Measurements from ENCODE around the gene PKHD1. TPM values are rescaled to one million over a fixed set of nuclear protein-coding genes. Genes with fewer than 3 reads are reported as not detected.

PKHD1 gene
- total and polyA plus RNA-seq, 2 donors (not counting 1 experiment from before 2014, with no cell fraction given), result not detected

DNA sequence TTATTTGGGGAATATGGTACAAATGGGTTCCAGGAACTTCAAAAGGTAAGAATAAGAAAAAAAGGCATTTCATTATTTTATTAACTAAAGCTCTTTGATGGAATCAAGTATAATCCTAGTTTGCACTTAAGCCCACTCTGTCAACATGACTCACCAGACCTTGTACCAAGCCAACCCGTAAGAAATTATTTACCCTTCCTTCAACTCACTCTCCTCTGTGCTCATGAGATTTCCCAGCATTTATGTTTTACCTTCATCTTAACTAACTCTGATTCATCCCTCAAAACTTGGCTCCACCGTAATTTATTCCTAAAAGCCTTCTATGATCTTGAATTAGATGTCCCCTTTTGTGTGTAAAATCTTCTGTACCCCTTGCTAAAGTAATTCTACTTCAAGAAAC is 308.7 kb downstream of the PKHD1 start:
- no peak overlapping the region for H3K9ac ChIP-seq (ENCODE audit: low read length)
- no peak overlapping the region for H3K4me3 ChIP-seq (ENCODE audit: control extremely low read depth in 1 of 5, extremely low read depth in 1 of 5, insufficient read depth in 1 of 5, low read depth in 2 of 5, low read length in 4 of 5)
- ChIA-PET CTCF (no interaction called here), POLR2A (no interaction called here)
- DNase-seq (no peak), ATAC-seq (ENCODE audit: low read depth) (no peak)
- H3K27me3 ChIP-seq (replicated peaks in 1 of 4; ENCODE audit: control extremely low read depth in 1 of 4, control insufficient read depth in 3 of 4, insufficient read depth in 4 of 4, low read length in 3 of 4), result no peaks in the 10 kb centered on the region
- no peaks in the 10 kb centered on the region for H4K20me1 ChIP-seq (ENCODE audit: control insufficient read depth, insufficient read depth, low read length, poor library complexity, severe bottlenecking)
- Mint-ChIP-seq H3K4me1 (no peaks in the 10 kb centered on the region), H3K4me3 (no peak overlapping the region), H3K27ac (no peak overlapping the region), H3K27me3 (no peaks in the 10 kb centered on the region), H3K9me3 (ENCODE audit: insufficient read depth) (no peaks in the 10 kb centered on the region)
- H3K4me2 ChIP-seq (replicated peaks; ENCODE audit: low read depth, low read length, poor library complexity, severe bottlenecking), result no peak overlapping the region
- no peak for TF ChIP-seq EZH2 (IDR thresholded peaks at IDR 0.05; ENCODE audit: borderline replicate concordance, insufficient read depth, low read depth, low read length, poor library complexity, severe bottlenecking)
- TF ChIP-seq, protein P1, sequence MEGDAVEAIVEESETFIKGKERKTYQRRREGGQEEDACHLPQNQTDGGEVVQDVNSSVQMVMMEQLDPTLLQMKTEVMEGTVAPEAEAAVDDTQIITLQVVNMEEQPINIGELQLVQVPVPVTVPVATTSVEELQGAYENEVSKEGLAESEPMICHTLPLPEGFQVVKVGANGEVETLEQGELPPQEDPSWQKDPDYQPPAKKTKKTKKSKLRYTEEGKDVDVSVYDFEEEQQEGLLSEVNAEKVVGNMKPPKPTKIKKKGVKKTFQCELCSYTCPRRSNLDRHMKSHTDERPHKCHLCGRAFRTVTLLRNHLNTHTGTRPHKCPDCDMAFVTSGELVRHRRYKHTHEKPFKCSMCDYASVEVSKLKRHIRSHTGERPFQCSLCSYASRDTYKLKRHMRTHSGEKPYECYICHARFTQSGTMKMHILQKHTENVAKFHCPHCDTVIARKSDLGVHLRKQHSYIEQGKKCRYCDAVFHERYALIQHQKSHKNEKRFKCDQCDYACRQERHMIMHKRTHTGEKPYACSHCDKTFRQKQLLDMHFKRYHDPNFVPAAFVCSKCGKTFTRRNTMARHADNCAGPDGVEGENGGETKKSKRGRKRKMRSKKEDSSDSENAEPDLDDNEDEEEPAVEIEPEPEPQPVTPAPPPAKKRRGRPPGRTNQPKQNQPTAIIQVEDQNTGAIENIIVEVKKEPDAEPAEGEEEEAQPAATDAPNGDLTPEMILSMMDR (IDR thresholded peaks at IDR 0.05), result no peak
- H2AFZ ChIP-seq (ENCODE audit: insufficient read depth, low read depth, low read length, poor library complexity, severe bottlenecking), result no peak overlapping the region
- intact Hi-C loops (cut with micrococcal nuclease), result no loop called here
- H3K9me3 ChIP-seq (ENCODE audit: control extremely low read depth in 1 of 3, control insufficient read depth in 2 of 3, insufficient read depth in 1 of 3, low read length in 2 of 3), result no peaks in the 10 kb centered on the region
- H3K36me3 ChIP-seq (replicated peaks in 1 of 2; ENCODE audit: control extremely low read depth in 1 of 2, control insufficient read depth in 1 of 2, extremely low read depth in 1 of 2, insufficient read depth in 2 of 2, low read length in 1 of 2), result no peaks in the 10 kb centered on the region
- no peaks in the 10 kb centered on the region for H3K79me2 ChIP-seq (ENCODE audit: control insufficient read depth, insufficient read depth, low read length)
- H3K4me1 ChIP-seq (ENCODE audit: control insufficient read depth in 2 of 2, insufficient read depth in 2 of 2, low read length in 2 of 2), result no peaks in the 10 kb centered on the region
- WGBS (ENCODE audit: insufficient coverage), result 50% methylated on average over 1 of the region's 2 CpGs
- no peak overlapping the region for H3K27ac ChIP-seq (ENCODE audit: low read length in 2 of 2)

DNA sequence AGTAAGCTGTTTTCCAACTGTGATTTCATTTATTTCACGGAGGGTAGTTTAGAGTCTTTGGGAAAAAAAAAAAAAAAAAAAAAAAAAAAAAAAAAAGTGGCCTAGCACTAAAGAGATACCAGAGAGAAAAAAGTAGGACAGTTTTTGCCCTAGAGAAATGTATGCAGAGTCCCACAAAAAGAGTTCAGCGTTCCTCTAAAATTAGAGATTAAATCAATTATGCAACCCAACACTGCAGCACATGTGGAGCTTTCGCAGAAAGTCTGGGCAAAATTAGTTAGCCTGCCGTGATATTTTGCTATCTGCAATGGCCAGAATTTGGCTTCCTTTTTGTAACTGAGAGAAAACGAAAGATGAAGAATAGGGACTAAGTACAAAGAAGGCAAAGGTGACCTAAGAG is 309.8 kb downstream of the PKHD1 start:
- Histone ChIP-seq H3K36me3 (replicated peaks in 1 of 2; ENCODE audit: control extremely low read depth in 1 of 2, control insufficient read depth in 1 of 2, extremely low read depth in 1 of 2, insufficient read depth in 2 of 2, low read length in 1 of 2) (no peaks in the 10 kb centered on the region), H3K79me2 (ENCODE audit: control insufficient read depth, insufficient read depth, low read length) (no peaks in the 10 kb centered on the region), H3K9me3 (ENCODE audit: control extremely low read depth in 1 of 3, control insufficient read depth in 2 of 3, insufficient read depth in 1 of 3, low read length in 2 of 3) (no peaks in the 10 kb centered on the region), H3K27ac (ENCODE audit: low read length in 2 of 2) (no peak overlapping the region), H3K27me3 (replicated peaks in 1 of 4; ENCODE audit: control extremely low read depth in 1 of 4, control insufficient read depth in 3 of 4, insufficient read depth in 4 of 4, low read length in 3 of 4) (no peaks in the 10 kb centered on the region), H3K4me2 (replicated peaks; ENCODE audit: low read depth, low read length, poor library complexity, severe bottlenecking) (no peak overlapping the region), H2AFZ (ENCODE audit: insufficient read depth, low read depth, low read length, poor library complexity, severe bottlenecking) (no peak overlapping the region), H4K20me1 (ENCODE audit: control insufficient read depth, insufficient read depth, low read length, poor library complexity, severe bottlenecking) (no peaks in the 10 kb centered on the region), H3K9ac (ENCODE audit: low read length) (no peak overlapping the region), H3K4me3 (ENCODE audit: control extremely low read depth in 1 of 5, extremely low read depth in 1 of 5, insufficient read depth in 1 of 5, low read depth in 2 of 5, low read length in 4 of 5) (no peak overlapping the region), H3K4me1 (ENCODE audit: control insufficient read depth in 2 of 2, insufficient read depth in 2 of 2, low read length in 2 of 2) (no peaks in the 10 kb centered on the region)
- Mint-ChIP-seq H3K4me1 (no peaks in the 10 kb centered on the region), H3K27me3 (no peaks in the 10 kb centered on the region), H3K27ac (no peak overlapping the region), H3K4me3 (no peak overlapping the region), H3K9me3 (ENCODE audit: insufficient read depth) (no peaks in the 10 kb centered on the region)
- ATAC-seq (ENCODE audit: low read depth), result no peak
- DNase-seq, result no peak
- TF ChIP-seq, protein P1 (IDR thresholded peaks at IDR 0.05), result no peak
- no peak for TF ChIP-seq EZH2 (IDR thresholded peaks at IDR 0.05; ENCODE audit: borderline replicate concordance, insufficient read depth, low read depth, low read length, poor library complexity, severe bottlenecking)
- intact Hi-C loops (cut with micrococcal nuclease), result no loop called here
- ChIA-PET CTCF (no interaction called here), POLR2A (no interaction called here)
- 81% methylated on average over 3 of the region's 5 CpGs for WGBS (ENCODE audit: insufficient coverage)

Measured in B cell (primary cell).